Measurements from ENCODE around the gene INPP4B.
A peak's percentile ranks its signal among the peaks of the same experiment; 100 is the strongest.

The INPP4B gene

DNA sequence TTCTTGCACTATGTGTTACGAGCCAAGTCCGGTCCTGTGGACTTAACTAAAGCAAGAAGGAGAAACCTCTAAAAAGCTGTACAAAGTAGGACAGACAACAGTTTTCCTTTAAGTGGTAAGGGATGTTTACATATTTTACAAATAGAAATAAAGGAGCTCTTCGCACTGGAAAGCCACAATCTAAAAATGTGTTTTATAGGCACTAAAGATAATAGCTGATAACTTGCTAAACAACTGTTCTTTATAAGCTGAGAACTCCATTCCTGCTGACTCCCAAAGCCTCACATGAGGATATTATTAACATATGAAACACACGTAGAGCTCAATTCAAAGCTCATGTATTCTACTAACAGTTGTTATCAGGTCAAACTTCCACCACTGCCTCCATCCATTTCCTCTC lies 519.9 kb downstream of the INPP4B start:
- no peak for DNase-seq

DNA sequence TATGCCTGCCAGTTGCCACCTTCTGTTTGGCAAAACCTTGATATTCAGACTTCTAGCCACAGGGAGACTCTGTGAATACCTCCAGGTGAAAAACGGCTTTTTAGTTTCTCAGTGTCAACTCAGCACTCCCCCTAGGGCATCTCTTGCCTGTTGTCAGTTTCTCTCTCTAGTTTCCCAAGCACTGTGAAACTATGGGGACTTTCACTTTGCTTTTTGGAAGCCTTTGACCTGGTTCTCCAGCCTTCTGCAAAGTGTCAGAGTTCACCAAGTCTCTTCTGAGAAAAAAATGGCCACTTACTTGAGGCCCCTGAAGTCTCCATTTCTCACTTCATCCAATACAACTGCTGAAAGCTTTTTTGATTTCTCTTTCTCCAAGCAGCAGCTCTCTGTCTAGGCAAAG lies 521.5 kb downstream of the INPP4B start:
- no peak for DNase-seq

DNA sequence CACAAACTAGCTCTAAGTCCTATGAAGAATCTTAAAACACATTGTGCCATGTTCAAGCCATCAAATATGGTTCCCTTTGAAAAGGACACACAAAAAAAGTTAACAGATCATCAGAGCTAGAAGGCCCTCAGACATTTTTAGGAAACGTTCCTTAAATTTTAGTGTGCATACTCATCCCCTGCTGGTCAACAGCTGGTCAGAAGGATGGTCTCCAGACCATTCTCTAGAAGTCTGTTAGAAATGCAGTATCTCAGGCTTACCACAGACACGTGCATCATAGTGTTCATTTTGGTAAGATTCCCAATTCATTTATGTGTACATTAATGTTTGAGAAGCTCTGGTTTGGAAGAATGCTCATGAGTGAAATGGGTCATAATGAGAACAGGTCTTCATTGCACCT lies 523.1 kb downstream of the INPP4B start:
- DNase-seq, result no peak

DNA sequence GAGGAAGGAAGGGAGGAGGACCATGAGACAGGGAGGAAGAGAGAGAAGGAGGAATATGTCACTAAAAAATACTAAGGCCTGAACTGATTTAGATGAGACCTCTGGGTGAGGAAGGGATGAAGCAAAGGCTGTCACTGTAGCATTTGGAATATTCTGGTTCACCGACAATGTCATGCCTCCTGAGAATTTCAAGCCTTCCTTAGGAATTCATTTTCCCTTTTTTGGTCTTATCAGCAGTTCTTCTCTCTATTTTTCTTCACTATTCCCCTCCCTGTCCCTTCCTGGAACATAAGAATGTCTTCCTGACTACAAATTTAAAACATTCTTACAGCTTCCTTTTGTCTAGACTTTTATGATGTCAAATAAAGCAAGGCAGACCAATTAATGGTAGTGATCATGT lies 527.8 kb downstream of the INPP4B start:
- no peak for DNase-seq

DNA sequence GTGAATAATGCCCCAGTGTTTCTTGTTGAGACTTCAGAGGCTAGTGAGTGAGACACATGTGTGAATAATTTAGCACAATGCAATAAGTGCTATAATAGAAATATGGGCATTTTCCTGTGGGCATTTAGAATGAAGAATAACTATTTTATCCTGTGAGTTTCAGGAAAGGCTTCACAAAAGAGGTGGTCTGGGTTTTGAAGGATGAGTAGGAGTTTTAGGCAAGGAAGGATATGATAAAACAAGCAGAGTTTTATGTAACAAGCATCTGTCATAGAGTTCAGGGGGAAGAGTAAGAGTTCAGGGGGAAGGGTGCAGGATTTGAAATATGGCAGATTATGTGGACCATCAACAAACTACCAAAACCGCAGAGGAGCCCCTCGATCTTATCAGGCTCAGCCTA lies 529.2 kb downstream of the INPP4B start:
- DNase-seq, result no peak

DNA sequence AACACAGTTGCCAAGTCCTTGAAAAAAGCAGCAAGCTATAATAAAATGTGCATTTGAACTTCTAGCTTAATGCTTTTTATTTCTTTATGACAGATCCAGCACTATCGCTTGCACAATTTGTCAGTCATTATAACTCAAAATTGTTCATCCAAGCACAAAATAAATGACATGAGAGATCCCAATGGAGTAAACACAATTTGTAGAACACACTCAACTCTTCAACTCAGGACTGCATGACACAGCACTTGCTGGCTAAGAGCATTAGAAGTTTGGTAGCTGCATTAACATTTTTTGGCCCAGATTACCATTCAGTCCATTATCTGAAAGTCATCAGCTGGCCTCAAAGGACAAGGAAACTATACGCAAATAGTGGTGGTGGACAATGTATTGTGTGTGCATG lies 530.1 kb downstream of the INPP4B start:
- DNase-seq, result no peak

DNA sequence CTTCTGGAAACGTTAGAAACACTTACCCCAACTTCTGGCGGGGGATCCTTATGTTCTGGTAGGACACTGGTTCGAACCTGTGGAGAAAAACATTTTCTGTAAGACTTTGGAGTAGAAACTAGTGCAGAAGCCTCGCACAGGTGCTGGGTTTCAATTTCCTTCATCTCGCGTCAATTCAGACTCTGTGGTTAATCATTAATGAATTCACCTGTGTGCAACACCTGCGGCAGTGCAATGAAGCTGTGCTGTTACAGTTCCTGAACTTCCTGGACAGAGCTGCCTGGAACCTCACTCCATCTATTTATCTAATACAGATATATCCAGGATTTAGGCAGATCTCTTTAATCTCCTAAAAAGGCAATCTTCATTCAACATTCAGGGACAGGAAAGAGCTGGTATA lies 531.4 kb downstream of the INPP4B start:
- DNase-seq, result no peak

DNA sequence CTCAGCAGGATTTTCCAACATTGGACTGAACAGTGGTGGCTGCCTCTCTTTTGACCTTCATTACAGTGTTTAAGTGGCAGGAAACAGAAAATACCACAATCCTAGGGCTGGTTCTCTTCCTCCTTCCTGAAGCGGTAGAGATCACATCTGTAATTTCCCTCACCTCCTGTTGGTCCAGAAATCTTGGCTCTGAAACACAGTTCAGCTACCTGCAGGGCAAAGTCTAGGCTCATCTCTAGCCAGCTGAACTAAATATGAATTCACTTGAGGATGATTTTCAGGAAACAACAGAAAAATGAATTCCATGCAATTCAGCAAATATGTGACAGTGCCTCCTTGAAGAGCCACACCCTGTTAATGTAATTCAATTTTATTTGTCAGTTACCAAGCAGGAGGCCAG lies 531.9 kb downstream of the INPP4B start:
- no peak for DNase-seq

DNA sequence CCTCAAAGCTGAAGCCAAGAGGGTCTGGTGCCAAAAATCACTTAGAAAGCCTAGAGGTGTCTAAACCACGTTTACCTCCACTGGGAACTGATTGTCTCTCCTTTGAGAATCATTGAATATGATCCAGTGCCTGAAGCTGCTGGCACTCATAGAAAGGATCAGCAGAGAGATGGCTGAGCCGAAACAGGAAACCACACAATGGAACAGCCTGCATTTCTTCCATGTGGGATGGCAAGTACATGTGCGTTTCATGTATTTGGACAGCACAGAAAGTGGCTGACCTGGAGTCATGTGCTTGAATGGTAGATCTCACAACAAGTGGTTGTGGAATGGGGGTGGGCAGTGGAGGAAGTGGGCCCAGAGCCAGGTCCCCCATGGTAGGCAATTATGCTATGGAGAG lies 533.7 kb downstream of the INPP4B start:
- no peak for DNase-seq

DNA sequence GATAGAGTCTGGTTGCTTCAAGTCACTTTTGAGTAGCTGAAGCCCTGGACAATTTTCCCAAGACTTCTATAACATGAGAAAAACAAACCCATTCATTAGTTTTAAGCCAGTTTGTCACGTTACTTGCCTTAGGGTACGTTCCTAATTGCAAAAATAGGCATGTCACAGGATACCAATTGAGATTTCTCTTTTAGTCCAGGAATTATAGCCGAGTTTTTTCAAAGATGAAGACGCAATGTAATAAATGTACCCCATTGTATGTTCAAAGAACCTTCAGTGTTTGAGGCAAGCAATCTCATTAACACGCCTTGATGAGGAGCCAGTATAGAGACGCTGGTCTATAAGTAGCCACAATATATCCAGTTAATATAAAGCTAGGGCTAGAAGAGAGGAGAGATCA lies 534.2 kb downstream of the INPP4B start:
- DNase-seq, result no peak

DNA sequence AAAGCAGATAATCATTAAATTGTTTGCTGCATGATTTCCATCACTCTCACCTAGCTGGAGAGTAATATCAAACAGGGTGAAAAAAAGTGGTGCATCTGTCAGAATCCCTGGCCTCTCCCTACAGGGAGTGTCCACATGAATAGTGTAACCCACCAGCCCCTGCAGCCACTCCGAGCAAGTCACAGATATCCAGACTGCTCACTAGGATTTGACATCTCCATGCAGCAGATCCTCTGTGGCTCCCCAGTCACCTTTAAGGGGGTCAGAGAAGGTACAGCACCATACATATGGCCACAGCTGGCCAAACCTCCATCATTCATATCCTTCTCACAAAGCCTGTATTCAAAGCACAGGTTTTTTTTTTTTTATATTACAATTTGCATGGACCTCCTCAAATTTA lies 536.3 kb downstream of the INPP4B start:
- no peak for DNase-seq

DNA sequence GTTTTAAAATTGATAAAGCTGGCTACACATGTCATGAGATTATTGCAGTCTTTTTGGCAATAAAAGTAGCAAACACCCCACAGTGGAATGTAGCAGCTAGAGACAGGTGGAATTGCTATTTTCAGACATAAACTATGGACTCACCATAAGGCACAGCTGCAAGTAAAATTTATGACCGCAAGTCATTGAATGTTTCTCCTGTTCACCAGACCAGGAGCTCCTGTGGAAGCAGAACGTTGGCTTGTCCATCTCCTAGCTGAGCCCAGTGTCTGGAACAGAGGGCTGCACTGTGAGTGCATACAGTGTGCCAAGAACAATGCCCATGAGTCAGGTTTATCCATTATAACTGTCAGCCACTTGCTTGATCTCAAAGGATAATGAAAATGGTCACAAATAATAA lies 538.2 kb downstream of the INPP4B start:
- no peak for DNase-seq

DNA sequence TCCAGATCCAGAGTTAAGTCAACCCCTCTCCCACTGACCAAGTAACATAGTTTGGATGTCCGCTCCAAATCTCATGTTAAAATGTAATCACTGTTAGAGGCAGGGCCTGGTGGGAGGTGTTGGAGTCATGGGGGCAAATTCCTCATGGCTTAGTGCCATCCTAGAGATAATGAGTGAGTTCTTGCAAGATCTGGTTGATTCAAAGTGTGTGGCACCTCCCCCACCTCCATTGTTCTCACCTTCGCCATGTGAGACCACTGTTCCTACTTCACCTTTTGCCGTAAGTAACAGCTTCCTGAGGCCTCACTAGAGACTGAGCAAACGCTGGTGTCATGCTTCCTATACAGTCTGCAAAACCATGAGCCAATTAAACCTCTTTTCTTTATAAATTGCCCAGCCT lies 548.8 kb downstream of the INPP4B start:
- DNase-seq, result no peak

DNA sequence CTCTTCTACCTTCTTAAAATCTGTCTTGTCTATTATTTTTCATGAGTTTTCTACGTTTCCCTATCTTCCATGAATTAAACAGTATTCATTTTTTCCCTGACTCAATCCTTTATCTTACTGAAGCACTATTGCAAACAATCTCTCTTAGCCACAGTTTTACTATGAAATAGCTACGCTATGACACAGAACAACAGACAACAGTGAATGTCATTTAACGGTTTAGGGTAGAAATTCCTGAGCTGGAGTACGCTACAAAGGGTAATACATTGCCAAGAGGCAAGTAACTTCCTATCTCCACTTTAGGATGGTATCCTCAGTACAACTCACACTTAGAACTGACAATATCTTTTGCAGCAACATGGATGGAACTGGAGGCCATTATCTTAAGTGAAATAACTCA lies 552.6 kb downstream of the INPP4B start:
- no peak for DNase-seq

DNA sequence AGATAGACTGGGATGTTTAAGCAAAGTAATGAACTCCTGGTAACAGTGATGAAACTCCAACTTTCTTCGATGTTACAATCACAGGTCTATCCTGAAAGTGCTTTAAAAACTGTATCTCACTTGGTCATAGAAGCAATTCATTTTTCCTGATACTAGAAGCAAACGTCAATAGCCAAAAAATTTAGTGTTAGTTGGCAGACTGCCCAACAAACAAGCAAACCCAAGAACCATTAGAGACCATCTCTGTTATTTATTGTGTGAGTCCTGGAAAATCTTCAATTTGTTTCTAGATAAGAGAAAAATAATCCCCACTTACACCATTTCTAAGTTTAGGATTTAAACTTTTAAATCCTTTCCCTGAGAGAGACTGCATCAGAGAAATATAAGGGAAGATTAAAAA lies 553.9 kb downstream of the INPP4B start:
- no peak for DNase-seq

DNA sequence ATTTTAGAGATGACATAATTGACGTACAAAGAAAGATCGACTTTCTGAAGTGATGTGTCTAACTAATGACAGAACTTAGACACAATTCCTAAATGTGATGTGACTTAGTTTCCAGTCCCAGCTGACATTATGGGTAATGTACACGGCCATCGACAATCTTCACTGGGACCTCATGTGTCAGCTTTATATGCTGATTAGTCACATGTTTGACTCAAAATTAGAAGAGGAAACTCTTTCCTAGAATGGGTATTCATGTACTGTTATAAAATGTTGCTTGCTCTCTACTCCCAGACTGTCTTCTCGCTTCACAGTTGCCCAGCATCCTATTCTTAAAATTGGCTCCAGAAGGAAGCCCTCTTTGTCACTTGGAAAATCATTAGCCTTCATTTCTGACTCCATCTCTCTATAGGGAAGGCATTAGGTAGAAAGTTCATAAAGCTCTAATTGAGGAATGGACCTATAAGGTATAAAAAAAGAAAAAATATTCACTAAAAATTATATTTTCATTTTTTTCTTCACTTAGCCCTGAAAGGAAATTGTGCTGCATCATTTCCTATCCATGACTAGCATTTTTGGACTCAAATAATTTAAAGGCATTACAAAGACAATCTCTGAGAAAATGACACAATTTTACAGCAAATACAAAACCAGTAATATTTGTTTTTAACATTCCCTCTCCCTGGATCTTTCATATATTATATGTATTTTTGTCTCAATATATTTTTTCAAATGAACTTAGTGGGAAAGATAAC lies 554.6 kb downstream of the INPP4B start:
- DNase-seq, result no peak

DNA sequence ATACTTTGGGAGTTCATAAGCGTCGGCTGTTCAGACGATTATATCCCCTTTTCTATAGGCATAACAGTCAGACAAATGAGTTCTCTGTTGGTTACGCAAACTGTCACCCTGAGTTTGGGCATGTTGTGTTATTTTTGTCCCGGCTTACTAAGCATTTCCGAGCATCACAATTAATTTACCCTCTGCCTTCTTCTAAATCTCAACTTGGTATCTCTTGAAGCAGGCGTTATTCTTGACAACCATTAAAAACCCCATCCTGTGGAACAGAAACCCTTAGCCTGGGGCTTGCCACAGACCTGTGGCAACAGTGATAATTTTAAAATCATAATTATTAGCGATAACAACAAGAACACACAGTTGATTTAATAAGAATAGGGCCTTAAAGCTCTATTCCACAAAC lies 558.7 kb downstream of the INPP4B start:
- DNase-seq, result no peak

DNA sequence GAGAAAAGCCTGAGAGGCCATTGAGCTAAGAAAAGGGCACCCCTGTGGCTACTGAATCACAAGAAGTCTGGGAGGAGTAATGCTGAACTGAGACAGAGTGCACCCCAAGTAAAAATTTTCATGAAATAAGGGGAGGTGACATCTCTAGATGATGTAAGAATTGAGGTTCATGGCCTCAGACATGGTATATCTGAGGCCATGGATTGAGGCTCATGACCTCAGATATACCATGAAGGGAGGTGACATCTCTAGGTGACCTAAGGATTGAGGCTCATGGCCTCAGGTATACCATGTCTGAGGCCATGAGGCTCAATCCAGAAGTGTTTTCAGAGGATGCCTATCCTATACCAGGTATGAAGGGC lies 560.9 kb downstream of the INPP4B start:
- no peak for DNase-seq

DNA sequence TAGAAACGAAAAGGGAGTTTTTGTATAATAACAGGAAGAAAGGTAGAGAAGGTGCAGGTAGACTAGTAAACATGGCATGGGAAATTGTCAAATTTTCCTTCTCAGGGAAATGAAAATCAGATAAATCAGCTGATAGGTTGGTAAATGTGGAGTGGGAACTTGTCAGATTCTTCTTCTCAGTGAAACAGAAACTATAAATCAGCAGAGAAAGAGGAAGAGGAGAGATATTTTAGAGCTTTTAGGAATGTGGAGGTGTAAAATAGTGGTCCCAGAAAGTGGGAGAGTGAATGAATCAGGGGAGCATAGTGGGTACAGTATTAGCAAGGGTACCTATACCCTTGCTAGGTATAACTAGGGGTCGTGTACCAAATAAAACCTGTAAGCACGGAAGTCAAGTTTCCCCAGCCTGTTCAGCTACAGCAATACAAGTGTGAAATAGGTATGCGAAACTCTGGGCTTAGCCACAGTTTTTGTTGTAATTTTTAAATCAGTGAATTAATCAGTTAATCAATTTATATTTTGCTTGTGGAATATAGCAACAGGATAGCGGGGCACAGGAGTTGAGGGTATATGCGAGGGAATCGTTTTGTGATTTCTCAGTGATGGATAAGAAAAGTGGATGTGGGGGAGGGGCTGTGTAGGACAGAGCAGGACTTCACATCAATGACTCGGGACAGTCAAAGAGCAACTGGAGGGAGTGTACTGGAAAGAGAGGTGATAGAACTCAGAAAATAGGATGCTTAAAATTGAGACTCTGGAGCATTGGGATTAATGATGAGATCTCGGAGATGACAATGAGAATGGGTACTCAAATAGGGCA lies 561.5 kb downstream of the INPP4B start:
- DNase-seq, result no peak

DNA sequence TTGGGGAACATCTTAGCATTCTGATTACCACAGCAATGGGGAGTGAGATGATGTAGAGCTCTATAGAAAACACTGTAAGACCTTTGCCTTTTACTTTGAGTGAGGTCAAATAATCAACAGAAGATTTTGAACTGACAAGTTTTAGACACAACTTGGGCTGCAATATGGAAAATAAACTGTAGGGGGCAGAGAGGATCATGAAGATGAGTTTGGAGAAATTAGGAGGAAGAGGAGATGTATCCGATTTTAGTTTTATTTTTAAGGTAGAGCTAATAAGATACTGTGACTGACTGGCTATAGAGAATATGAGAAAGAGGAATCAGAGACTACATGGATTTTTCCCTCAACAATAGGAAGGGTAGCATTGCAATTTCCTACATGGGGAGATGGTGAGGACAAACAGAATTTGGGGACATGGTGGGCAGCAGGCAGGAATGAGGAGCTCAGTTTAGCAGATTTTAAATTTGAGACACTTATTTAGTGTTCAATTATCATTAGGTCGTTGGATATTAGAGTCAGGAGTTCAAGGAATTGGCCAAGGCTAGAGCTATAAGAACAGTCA lies 563.1 kb downstream of the INPP4B start:
- peak; percentile 14 for DNase-seq

DNA sequence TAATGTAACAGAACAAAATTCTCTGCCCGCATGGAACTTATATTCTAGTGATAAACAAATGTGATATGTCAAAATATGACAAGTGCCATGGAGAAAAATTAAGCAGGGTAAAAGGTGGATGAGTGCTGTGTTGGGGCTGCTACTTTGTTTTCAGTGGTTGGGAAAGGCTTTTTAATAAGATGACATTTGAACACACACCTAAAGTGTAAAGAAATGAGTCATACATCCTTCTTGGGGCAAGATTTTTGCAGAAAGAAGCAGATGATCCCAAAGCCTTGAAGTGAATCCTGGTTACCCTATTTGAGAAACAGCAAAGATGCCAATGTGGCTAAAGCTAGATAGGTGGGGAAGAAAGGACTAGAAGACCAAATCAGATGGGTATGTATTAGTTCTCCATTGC lies 564.1 kb downstream of the INPP4B start:
- DNase-seq, result no peak

DNA sequence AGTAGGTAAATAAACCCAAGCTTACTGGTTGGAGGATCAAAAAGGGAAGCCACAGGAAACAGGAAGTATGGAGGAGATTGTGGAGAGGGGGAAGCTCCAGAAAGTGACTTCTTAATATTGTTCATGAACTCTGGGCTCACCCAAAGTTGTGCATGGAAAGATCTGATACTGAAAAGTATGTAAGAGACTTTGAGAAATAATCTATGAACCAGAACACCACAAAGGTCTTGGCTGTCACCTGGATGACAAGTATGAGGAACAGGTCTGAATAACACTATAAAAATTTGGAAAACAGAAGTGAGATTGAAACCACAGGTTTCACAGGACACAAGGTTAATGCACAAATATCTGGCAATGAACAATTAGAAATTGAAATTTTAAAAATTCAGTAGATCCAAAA lies 567.4 kb downstream of the INPP4B start:
- DNase-seq, result no peak

DNA sequence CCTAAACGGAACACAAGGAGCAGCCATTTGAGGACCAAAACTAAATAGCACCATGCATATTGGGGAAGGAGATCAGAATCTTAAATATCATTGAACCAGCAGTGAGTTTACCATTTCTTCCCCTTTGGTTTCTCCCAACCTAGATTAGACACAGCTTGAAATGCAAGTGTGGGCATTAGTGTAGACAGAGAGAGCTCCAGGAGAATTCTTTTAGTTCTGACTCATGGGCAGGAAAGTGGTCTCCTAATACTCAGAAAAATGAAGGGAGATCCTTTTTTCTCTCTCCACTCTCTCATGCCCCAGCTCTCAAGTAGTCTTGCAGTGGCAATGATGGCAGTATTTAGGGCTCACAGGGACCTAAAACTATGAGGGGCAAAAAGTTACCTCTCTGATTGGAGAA lies 567.9 kb downstream of the INPP4B start:
- no peak for DNase-seq

DNA sequence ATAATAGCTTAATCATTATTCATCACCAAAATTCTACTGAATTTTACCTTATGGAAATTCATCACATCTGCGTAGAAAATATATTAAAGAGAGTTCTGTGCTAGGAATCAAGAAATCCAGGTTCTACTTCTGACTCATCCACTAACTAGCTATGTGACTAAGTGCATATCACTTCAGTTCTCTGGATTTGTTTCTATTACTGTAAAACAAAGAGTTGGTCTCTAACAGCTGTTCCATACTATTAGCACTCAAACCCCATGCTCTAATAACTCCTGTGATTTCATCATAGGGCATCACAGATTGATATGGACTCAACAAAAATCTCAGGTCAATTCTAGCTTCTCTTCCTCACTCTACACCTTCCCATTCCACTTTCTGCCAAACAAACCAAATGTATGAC lies 572.0 kb downstream of the INPP4B start:
- no peak for DNase-seq

DNA sequence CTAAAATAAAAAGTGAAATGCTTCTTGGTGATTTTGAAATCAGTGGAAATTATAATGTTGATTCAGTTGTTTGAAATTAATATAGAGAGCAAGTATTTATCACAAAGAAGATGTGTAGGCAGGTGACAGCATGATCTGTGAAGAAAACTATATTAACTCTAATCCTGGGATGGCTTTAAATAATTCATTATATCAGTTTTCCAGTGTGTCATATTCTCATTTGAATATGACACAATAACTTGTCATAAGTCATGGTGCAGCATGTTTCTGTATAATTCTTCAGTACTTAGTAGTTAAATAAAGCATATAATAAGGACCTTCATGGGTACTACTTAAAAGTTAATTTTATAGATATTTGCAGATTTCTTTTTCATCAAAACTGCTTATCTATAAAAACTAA lies 573.6 kb downstream of the INPP4B start:
- DNase-seq, result no peak

Measured in activated gamma-delta T cell treated with Interleukin-2 at 50 U/mL for 16 hours (primary cell).